Stimulated activated naive B cell treated with anti-CD40 and anti-IgM and Interleukin-4, amounts not matched to agents 10 μg/mL and 1 μg/mL and 100 μg/mL, for 72 hours (primary cell): ENCODE results near the gene IL23R.

Source experiments
- ATAC-seq, 2 donors: fragments of 150-1000 bp; cut with Tn5 transposase; replicated peaks; 2 replicates each; pipeline ENCODE4 v1.10.0; 2021; ENCODE audit warnings: moderate library complexity in 1 of 2
- DNase-seq: peaks from one replicate; pipeline ENCODE4 v3.0.0; 2021
- H3K27ac Mint-ChIP-seq: one replicate; pipeline ENCODE4 v1.8.0; 2022; ENCODE audit warnings: mild to moderate bottlenecking, mixed read lengths
- H3K27me3 Mint-ChIP-seq, 2 donors: one replicate each; pipeline ENCODE4 v1.8.0; 2022; ENCODE audit warnings: mixed read lengths in 2 of 2
- H3K36me3 Mint-ChIP-seq, 2 donors: one replicate each; pipeline ENCODE4 v1.8.0; 2022; ENCODE audit warnings: mixed read lengths in 2 of 2, mild to moderate bottlenecking in 1 of 2
- H3K4me1 Mint-ChIP-seq, 2 donors: one replicate each; pipeline ENCODE4 v1.8.0; 2022; ENCODE audit warnings: mixed read lengths in 2 of 2, mild to moderate bottlenecking in 1 of 2
- H3K4me3 Mint-ChIP-seq, 2 donors: one replicate each; pipeline ENCODE4 v1.8.0; 2022; ENCODE audit warnings: mild to moderate bottlenecking in 2 of 2, mixed read lengths in 2 of 2, moderate library complexity in 1 of 2
- H3K9me3 Mint-ChIP-seq, 2 donors: one replicate each; pipeline ENCODE4 v1.8.0; 2022; ENCODE audit warnings: mixed read lengths in 2 of 2, mild to moderate bottlenecking in 1 of 2

Gene IL23R

DNA sequence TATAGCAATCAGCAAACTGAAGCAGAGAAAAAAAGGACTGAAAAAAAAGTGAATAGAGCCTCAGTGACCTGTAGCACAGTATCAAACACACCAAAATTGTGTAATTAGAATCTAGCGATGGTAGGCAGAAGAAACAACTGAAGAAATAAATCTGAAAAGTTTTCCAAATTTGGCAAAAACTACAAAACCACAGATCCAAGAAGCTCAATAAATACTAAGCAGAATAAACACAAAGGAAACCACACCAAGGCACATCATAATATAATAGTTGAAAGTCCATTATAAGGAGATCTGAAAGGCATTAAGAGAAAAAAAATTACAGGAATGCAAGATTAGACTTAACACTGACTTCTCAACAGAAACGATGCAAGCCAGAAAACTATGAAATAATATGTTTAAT, 134.3 kb downstream of the IL23R start:
- Mint-ChIP-seq H3K4me1 (peaks cover 0 to 1% of the 10 kb centered on the region in 2 donors), H3K27ac (no peak overlapping the region), H3K9me3 (no peaks in the 10 kb centered on the region), H3K27me3 (no peaks in the 10 kb centered on the region), H3K36me3 (no peaks in the 10 kb centered on the region), H3K4me3 (no peak overlapping the region)
- ATAC-seq (no peak), DNase-seq (no peak)

DNA sequence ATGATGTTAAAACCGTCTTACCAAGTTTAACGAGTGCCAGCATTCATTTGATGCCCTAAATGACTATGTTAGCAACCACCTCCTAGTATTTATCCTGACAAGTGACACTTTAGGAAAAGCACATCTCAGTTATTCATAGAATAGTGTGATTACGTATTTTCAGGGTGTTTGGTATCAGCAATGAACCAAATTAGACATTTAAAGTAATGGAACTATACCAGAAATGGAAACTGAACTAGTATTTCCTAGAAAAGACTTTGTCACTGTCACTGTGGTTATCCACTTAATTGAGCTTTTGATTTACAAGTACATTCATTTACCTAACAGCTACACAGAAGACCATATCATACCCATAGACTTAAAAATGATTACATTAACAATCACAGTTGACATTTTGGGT, 137.8 kb downstream of the IL23R start:
- Mint-ChIP-seq H3K9me3 (no peaks in the 10 kb centered on the region), H3K4me1 (peaks cover 8 to 15% of the 10 kb centered on the region in 2 donors), H3K36me3 (no peaks in the 10 kb centered on the region), H3K27ac (no peak overlapping the region), H3K27me3 (peaks cover 4 to 9% of the 10 kb centered on the region in 2 donors), H3K4me3 (no peak overlapping the region)
- ATAC-seq = no peak
- no peak for DNase-seq

DNA sequence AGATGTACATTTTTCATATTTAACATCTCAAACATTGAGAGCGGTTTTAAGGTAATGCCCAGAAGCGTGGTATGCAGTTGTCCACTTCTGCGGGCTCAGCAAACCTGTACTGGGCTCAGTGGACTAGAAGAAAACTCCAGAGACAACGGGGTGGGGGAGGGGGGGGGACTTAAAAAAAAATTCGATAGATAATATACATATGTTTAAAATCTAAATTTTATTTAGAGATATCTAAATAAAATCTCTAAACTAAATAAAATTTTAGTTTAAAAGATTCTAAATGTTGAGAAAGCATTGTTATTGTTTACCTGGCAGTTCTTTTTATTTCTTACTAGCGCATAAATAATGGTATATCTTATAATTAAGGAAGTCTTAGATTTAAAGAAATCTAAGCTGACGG, 140.3 kb downstream of the IL23R start:
- no peak for DNase-seq
- peaks cover 4 to 9% of the 10 kb centered on the region in 2 donors for H3K27me3 Mint-ChIP-seq
- no peaks in the 10 kb centered on the region for H3K9me3 Mint-ChIP-seq
- no peak overlapping the region for H3K27ac Mint-ChIP-seq
- peaks cover 10 to 15% of the 10 kb centered on the region in 2 donors for H3K4me1 Mint-ChIP-seq
- ATAC-seq = no peak
- H3K4me3 Mint-ChIP-seq = no peak overlapping the region
- H3K36me3 Mint-ChIP-seq = peaks cover 0 to 3% of the 10 kb centered on the region in 2 donors

DNA sequence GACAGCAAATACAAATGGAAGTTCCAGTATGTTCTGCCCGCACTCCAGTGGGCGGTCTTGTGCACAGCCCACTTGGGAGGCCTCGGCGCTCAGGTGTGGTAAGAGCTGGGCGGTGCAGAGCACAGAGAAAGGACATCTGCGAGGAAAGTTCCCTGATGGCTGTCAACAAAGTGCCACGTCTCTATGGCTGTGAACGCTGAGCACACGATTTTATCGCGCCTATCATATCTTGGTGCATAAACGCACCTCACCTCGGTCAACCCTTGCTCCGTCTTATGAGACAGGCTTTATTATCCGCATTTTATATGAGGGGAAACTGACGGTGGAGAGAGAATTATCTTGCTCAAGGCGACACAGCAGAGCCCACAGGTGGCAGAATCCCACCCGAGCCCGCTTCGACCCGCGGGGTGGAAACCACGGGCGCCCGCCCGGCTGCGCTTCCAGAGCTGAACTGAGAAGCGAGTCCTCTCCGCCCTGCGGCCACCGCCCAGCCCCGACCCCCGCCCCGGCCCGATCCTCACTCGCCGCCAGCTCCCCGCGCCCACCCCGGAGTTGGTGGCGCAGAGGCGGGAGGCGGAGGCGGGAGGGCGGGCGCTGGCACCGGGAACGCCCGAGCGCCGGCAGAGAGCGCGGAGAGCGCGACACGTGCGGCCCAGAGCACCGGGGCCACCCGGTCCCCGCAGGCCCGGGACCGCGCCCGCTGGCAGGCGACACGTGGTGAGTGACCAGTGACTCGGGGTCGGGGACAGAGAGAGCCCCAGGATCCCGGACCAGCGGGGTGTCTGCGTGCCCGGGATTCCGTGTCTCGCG, 141.2 kb downstream of the IL23R start, which contains the start of gene IL12RB2:
Gene IL12RB2 (plus strand): TSS at position 623 of the 810 bp plus-strand sequence. CDS start 12,496 bp downstream, outside the sequence.
- peak within 1 kb of the TSS; percentile 88 for H3K27ac Mint-ChIP-seq
- H3K27me3 Mint-ChIP-seq = peaks cover 4 to 9% of the 10 kb centered on the region in 2 donors
- DNase-seq = no peak
- peaks cover 3% of the 10 kb centered on the region in 2 donors for H3K36me3 Mint-ChIP-seq
- peak; percentile 78 to 84 for ATAC-seq
- H3K9me3 Mint-ChIP-seq = no peaks in the 10 kb centered on the region
- H3K4me3 Mint-ChIP-seq = peak within 1 kb of the TSS; percentile 83 to 85
- peaks cover 14 to 22% of the 10 kb centered on the region in 2 donors for H3K4me1 Mint-ChIP-seq

GRCh38 chr1:67308136-67308535, 141.9 kb downstream of the IL23R start:
- Mint-ChIP-seq H3K9me3 (no peaks in the 10 kb centered on the region), H3K4me3 (peak overlapping the region; percentile 83 to 85), H3K4me1 (peaks cover 13 to 25% of the 10 kb centered on the region in 2 donors), H3K36me3 (peaks cover 3 to 4% of the 10 kb centered on the region in 2 donors), H3K27ac (peak overlapping the region; percentile 88), H3K27me3 (peaks cover 4 to 9% of the 10 kb centered on the region in 2 donors)
- no peak for DNase-seq
- peak; percentile 37 to 43 for ATAC-seq
